Activated T-helper 1 cell treated with anti-CD3 and anti-CD28 coated beads, Interleukin-2, amount 50 U/mL, for 16 hours (primary cell): Measurements from ENCODE around the gene CPNE2.

Source experiments
- DNase-seq, 2 donors: peaks; one replicate each; pipeline ENCODE4 v3.0.0-alpha.2; 2020; ENCODE audit warnings: low read depth in 1 of 2, low spot score in 1 of 2

Gene CPNE2

GRCh38 chr16:57192720-57193486, 100.5 kb downstream of the CPNE2 start:
- no peak for DNase-seq

GRCh38 chr16:57194512-57194911, 102.1 kb downstream of the CPNE2 start:
- no peak for DNase-seq

- DNase-seq, result no peak
These were observed 103.9 kb downstream of the CPNE2 start for GRCh38 chr16:57196286-57196685.

- DNase-seq, result no peak
These were observed 104.4 kb downstream of the CPNE2 start for GRCh38 chr16:57196753-57197152.
